Measurements from ENCODE around the gene JAK1.

Gene JAK1

DNA sequence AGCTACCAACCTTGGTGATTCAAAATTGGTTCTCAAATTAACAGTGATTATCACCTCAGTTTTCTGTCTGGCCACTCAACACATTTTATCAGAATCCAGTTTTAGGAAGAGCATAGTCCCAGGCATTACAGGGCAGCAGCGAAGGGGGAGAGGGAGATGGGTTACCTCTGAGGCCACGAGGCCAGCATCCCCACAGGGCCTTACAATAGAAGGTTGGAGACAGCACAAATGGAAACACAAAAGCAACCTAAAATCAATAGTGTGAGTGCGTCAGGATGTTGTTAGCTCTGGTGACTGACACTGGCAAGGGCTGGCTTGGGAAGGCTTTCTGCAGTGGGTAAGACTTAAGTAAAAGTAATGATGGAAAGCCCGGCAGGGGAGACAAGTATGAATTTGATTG is 79.5 kb downstream of the JAK1 start:
- H3K36me3 ChIP-seq (ENCODE audit: control insufficient read depth, insufficient read depth, low read length), result no peaks in the 10 kb centered on the region
- H3K27me3 ChIP-seq (ENCODE audit: control insufficient read depth, insufficient read depth, low read length), result no peaks in the 10 kb centered on the region
- no peaks in the 10 kb centered on the region for H3K9me3 ChIP-seq (ENCODE audit: control insufficient read depth, insufficient read depth, low read depth, low read length)
- no peak overlapping the region for H3K27ac ChIP-seq (ENCODE audit: low read depth, low read length)
- peaks cover 18% of the 10 kb centered on the region for H3K4me1 ChIP-seq (ENCODE audit: control insufficient read depth, insufficient read depth, low read length)
- H3K9ac ChIP-seq (ENCODE audit: low read length), result no peak overlapping the region
- no peak overlapping the region for H3K4me3 ChIP-seq (ENCODE audit: low read depth, low read length)

- no peaks in the 10 kb centered on the region for H3K9me3 ChIP-seq (ENCODE audit: control insufficient read depth, insufficient read depth, low read depth, low read length)
- H3K27me3 ChIP-seq (ENCODE audit: control insufficient read depth, insufficient read depth, low read length), result no peaks in the 10 kb centered on the region
- no peak overlapping the region for H3K4me3 ChIP-seq (ENCODE audit: low read depth, low read length)
- H3K36me3 ChIP-seq (ENCODE audit: control insufficient read depth, insufficient read depth, low read length), result no peaks in the 10 kb centered on the region
- H3K9ac ChIP-seq (ENCODE audit: low read length), result no peak overlapping the region
- peaks cover 9% of the 10 kb centered on the region for H3K4me1 ChIP-seq (ENCODE audit: control insufficient read depth, insufficient read depth, low read length)
- H3K27ac ChIP-seq (ENCODE audit: low read depth, low read length), result no peak overlapping the region
Observed at GRCh38 chr1:64885648-64886047, 80.7 kb downstream of the JAK1 start.

GRCh38 chr1:64884261-64885040 is 81.9 kb downstream of the JAK1 start:
- no peak overlapping the region for H3K27ac ChIP-seq (ENCODE audit: low read depth, low read length)
- no peaks in the 10 kb centered on the region for H3K27me3 ChIP-seq (ENCODE audit: control insufficient read depth, insufficient read depth, low read length)
- no peaks in the 10 kb centered on the region for H3K36me3 ChIP-seq (ENCODE audit: control insufficient read depth, insufficient read depth, low read length)
- peaks cover 9% of the 10 kb centered on the region for H3K4me1 ChIP-seq (ENCODE audit: control insufficient read depth, insufficient read depth, low read length)
- no peak overlapping the region for H3K9ac ChIP-seq (ENCODE audit: low read length)
- no peaks in the 10 kb centered on the region for H3K9me3 ChIP-seq (ENCODE audit: control insufficient read depth, insufficient read depth, low read depth, low read length)
- no peak overlapping the region for H3K4me3 ChIP-seq (ENCODE audit: low read depth, low read length)

DNA sequence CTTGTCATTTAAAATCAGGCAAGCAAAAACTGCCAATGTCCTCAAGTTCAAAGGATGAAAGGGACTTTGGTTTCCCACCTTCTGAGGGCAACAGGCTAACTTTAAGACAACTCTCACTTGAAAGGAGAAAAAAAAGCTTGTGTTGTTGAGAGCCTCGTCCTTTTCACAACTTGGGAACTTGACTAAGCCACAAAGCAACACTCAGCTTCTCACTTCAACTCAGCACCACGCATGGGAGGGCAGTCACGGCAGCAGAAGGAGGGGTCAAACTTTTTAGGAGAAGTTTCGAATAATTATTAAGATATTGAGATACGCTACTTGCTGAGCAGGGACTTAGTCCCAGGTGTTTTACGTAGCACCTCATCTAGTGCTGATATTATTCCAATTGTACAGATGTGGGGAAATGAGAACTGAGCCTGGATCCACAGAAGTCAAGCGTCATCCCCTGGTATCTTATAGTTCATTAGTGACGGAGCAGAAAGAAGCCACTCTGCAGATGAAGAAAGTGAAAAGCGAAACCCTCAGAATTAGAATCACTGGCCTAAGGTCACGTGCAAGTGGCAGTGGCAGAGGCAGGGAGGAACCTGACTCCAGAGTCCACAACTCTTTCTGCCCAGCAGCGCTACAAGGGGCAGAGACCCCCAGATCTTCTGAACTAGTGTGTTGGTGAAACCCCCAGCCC is 83.6 kb downstream of the JAK1 start:
- Histone ChIP-seq H3K27ac (ENCODE audit: low read depth, low read length) (no peak overlapping the region), H3K4me1 (ENCODE audit: control insufficient read depth, insufficient read depth, low read length) (peaks cover 11% of the 10 kb centered on the region), H3K9ac (ENCODE audit: low read length) (no peak overlapping the region), H3K27me3 (ENCODE audit: control insufficient read depth, insufficient read depth, low read length) (no peaks in the 10 kb centered on the region), H3K9me3 (ENCODE audit: control insufficient read depth, insufficient read depth, low read depth, low read length) (no peaks in the 10 kb centered on the region), H3K36me3 (ENCODE audit: control insufficient read depth, insufficient read depth, low read length) (peaks cover 4% of the 10 kb centered on the region; the same call in 1 of the 2 replicates), H3K4me3 (ENCODE audit: low read depth, low read length) (no peak overlapping the region)

GRCh38 chr1:64881281-64881680 is 85.1 kb downstream of the JAK1 start:
- no peak overlapping the region for H3K9ac ChIP-seq (ENCODE audit: low read length)
- H3K36me3 ChIP-seq (ENCODE audit: control insufficient read depth, insufficient read depth, low read length), result peaks cover 4% of the 10 kb centered on the region; the same call in 1 of the 2 replicates
- H3K4me1 ChIP-seq (ENCODE audit: control insufficient read depth, insufficient read depth, low read length), result peaks cover 10% of the 10 kb centered on the region; the same call in 1 of the 2 replicates
- H3K9me3 ChIP-seq (ENCODE audit: control insufficient read depth, insufficient read depth, low read depth, low read length), result no peaks in the 10 kb centered on the region
- no peaks in the 10 kb centered on the region for H3K27me3 ChIP-seq (ENCODE audit: control insufficient read depth, insufficient read depth, low read length)
- H3K4me3 ChIP-seq (ENCODE audit: low read depth, low read length), result no peak overlapping the region
- no peak overlapping the region for H3K27ac ChIP-seq (ENCODE audit: low read depth, low read length)

DNA sequence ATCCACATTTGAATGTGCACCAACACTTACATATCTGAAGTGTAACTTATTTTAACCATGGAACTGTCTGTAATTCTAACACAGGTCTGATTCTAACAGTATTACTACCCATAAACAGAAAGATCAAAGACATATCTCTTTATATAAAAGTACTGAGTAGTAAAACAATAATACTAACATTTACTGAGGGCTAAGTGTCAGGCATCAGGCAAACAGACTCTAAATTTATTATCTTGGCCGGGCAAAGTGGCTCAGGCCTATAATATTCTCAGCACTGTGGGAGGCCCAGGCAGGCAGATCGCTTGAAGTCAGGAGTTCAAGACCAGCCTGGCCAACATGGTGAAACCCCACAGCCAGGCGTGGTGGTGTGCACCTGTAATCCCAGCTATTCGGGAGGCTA is 85.9 kb downstream of the JAK1 start:
- no peaks in the 10 kb centered on the region for H3K9me3 ChIP-seq (ENCODE audit: control insufficient read depth, insufficient read depth, low read depth, low read length)
- no peaks in the 10 kb centered on the region for H3K27me3 ChIP-seq (ENCODE audit: control insufficient read depth, insufficient read depth, low read length)
- H3K9ac ChIP-seq (ENCODE audit: low read length), result no peak overlapping the region
- no peak overlapping the region for H3K27ac ChIP-seq (ENCODE audit: low read depth, low read length)
- no peak overlapping the region for H3K4me3 ChIP-seq (ENCODE audit: low read depth, low read length)
- peaks cover 10% of the 10 kb centered on the region; the same call in 1 of the 2 replicates for H3K4me1 ChIP-seq (ENCODE audit: control insufficient read depth, insufficient read depth, low read length)
- H3K36me3 ChIP-seq (ENCODE audit: control insufficient read depth, insufficient read depth, low read length), result peaks cover 11% of the 10 kb centered on the region; the same call in 1 of the 2 replicates

DNA sequence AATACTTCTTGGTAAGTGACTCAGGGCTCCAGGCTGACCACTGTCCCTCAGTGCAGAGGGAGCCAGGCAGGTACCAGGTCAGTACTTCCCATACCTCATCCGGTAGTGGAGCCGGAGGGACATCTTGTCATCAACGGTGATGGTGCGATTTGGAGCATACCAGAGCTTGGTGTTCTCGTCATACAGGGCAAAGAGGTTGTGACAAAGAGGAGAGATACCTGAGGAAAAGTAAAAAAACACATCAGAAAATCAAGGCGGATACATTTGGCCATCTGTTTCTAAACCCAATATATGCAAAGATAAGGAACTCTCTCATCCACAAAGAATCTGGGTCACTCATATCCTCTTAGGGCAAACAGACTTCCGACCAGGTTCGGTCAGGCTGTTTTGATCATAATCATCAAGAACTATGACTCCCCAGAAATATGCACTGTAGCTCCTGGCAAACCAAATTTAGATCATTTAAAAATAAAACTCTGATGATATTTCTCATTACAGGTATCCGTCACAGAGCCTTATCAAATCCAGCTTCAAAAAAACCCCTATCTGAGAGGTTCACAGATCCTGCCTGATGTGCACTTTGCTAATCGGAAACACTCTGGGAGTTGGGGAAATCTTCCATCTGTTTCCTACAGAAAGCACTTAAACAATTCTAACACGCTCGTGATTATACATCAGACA is 87.3 kb downstream of the JAK1 start:
- H3K4me1 ChIP-seq (ENCODE audit: control insufficient read depth, insufficient read depth, low read length), result 0 out of 2 replicates have a peak, but pooled peaks cover 6% of the 10 kb centered on the region
- H3K36me3 ChIP-seq (ENCODE audit: control insufficient read depth, insufficient read depth, low read length), result peaks cover 11% of the 10 kb centered on the region; the same call in 1 of the 2 replicates
- no peaks in the 10 kb centered on the region for H3K9me3 ChIP-seq (ENCODE audit: control insufficient read depth, insufficient read depth, low read depth, low read length)
- H3K27ac ChIP-seq (ENCODE audit: low read depth, low read length), result no peak overlapping the region
- H3K4me3 ChIP-seq (ENCODE audit: low read depth, low read length), result no peak overlapping the region
- H3K9ac ChIP-seq (ENCODE audit: low read length), result no peak overlapping the region
- H3K27me3 ChIP-seq (ENCODE audit: control insufficient read depth, insufficient read depth, low read length), result no peaks in the 10 kb centered on the region

DNA sequence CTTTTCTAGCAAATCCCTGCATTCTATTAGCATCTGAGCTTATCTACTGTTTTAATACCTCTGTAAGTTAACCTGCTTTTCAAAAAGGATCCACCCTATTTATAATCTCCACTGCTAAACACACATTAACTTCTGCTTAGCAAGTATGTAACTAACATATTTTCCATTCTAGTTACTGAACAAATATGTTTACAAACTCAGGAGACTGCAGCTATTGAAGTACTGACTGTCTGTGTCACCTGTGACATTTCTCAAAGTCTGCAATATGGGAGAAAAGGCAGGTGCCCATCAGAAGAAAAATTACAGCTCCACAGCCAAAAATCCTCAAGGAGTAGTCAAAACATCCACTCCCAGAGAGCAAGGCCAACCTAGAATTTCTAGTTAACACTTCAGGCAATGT is 88.3 kb downstream of the JAK1 start:
- Histone ChIP-seq H3K27me3 (ENCODE audit: control insufficient read depth, insufficient read depth, low read length) (no peaks in the 10 kb centered on the region), H3K9me3 (ENCODE audit: control insufficient read depth, insufficient read depth, low read depth, low read length) (no peaks in the 10 kb centered on the region), H3K36me3 (ENCODE audit: control insufficient read depth, insufficient read depth, low read length) (peaks cover 18% of the 10 kb centered on the region), H3K4me3 (ENCODE audit: low read depth, low read length) (no peak overlapping the region), H3K27ac (ENCODE audit: low read depth, low read length) (no peak overlapping the region), H3K9ac (ENCODE audit: low read length) (no peak overlapping the region), H3K4me1 (ENCODE audit: control insufficient read depth, insufficient read depth, low read length) (0 out of 2 replicates have a peak, but pooled peaks cover 6% of the 10 kb centered on the region)

DNA sequence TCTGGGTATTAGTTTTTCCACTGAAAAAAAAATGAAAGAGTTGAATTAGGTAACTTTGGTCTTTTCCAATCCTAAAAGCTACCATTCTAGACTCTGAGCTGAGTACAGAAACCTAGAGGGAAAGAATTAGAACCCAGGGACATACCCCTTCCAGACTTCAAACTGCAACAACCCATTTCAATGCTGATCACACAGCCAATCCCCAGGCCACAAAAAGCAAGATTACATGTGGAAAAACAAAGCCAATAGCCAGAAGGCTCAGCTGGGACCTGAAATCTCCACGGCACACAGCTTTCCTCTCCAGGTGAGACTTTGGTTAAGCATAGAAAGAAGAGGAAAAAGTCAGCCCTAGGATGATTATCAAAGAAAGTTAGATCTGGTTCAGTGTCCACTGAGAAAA is 88.8 kb downstream of the JAK1 start:
- Histone ChIP-seq H3K4me1 (ENCODE audit: control insufficient read depth, insufficient read depth, low read length) (0 out of 2 replicates have a peak, but pooled peaks cover 6% of the 10 kb centered on the region), H3K27me3 (ENCODE audit: control insufficient read depth, insufficient read depth, low read length) (no peaks in the 10 kb centered on the region), H3K9me3 (ENCODE audit: control insufficient read depth, insufficient read depth, low read depth, low read length) (no peaks in the 10 kb centered on the region), H3K9ac (ENCODE audit: low read length) (no peak overlapping the region), H3K27ac (ENCODE audit: low read depth, low read length) (no peak overlapping the region), H3K36me3 (ENCODE audit: control insufficient read depth, insufficient read depth, low read length) (peaks cover 18% of the 10 kb centered on the region), H3K4me3 (ENCODE audit: low read depth, low read length) (no peak overlapping the region)

GRCh38 chr1:64877151-64877550 is 89.2 kb downstream of the JAK1 start:
- no peaks in the 10 kb centered on the region for H3K27me3 ChIP-seq (ENCODE audit: control insufficient read depth, insufficient read depth, low read length)
- peaks cover 18% of the 10 kb centered on the region for H3K36me3 ChIP-seq (ENCODE audit: control insufficient read depth, insufficient read depth, low read length)
- H3K9me3 ChIP-seq (ENCODE audit: control insufficient read depth, insufficient read depth, low read depth, low read length), result no peaks in the 10 kb centered on the region
- H3K4me3 ChIP-seq (ENCODE audit: low read depth, low read length), result no peak overlapping the region
- no peak overlapping the region for H3K9ac ChIP-seq (ENCODE audit: low read length)
- no peak overlapping the region for H3K27ac ChIP-seq (ENCODE audit: low read depth, low read length)
- H3K4me1 ChIP-seq (ENCODE audit: control insufficient read depth, insufficient read depth, low read length), result 0 out of 2 replicates have a peak, but pooled peaks cover 6% of the 10 kb centered on the region

DNA sequence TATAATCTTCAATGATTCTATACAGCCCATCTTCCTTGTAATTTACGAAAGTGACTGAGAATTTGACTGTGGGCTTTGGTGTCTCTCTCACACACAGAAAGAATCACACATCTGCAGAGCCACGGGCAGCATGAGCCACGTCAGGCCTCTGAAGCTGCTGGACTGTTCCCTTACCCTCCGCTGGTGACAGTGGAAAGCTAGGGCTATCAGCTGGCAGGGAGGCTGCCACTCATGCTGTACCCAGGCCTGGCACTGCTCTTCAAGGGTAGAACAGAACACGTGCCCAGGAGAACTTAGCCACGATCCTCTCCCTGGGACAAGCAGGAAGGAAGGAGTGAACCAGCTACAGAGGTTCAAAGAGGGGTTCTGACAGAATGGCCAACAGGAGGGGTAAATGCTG is 90.7 kb downstream of the JAK1 start:
- H3K4me1 ChIP-seq (ENCODE audit: control insufficient read depth, insufficient read depth, low read length), result 0 out of 2 replicates have a peak, but pooled peaks cover 6% of the 10 kb centered on the region
- peaks cover 18% of the 10 kb centered on the region for H3K36me3 ChIP-seq (ENCODE audit: control insufficient read depth, insufficient read depth, low read length)
- H3K9ac ChIP-seq (ENCODE audit: low read length), result no peak overlapping the region
- no peak overlapping the region for H3K4me3 ChIP-seq (ENCODE audit: low read depth, low read length)
- no peaks in the 10 kb centered on the region for H3K27me3 ChIP-seq (ENCODE audit: control insufficient read depth, insufficient read depth, low read length)
- no peaks in the 10 kb centered on the region for H3K9me3 ChIP-seq (ENCODE audit: control insufficient read depth, insufficient read depth, low read depth, low read length)
- no peak overlapping the region for H3K27ac ChIP-seq (ENCODE audit: low read depth, low read length)

Measured in HUES6 (cell line).